A549 (cell line): ENCODE data around the gene GMPR. TPM values are rescaled to one million over a fixed set of nuclear protein-coding genes. Genes with fewer than 3 reads are reported as not detected.

Source experiments
- ATAC-seq, 2 experiments: fragments of 200-7000 bp in 1 of 2; fragments of >200 bp in 1 of 2; cut with Nextera tagmentation in 1 of 2; cut with Tn5 transposase in 1 of 2; 3 replicates each; pipeline versions ENCODE4 v1.8.0 to v1.9.1; 2018 to 2020; ENCODE audit warnings: mild to moderate bottlenecking in 1 of 2, moderate library complexity in 1 of 2
- CTCF ChIA-PET: fragments of 300-600 bp; sonication (Branson Sonifier 250); formaldehyde crosslinking; extraction: SDS; loops from one replicate; lab custom pipeline; 2021; ENCODE audit warnings: antibody characterized with exemption, inconsistent platforms; lab: Yijun Ruan, JAX
- POLR2A ChIA-PET: fragments of 350-600 bp; formaldehyde crosslinking; extraction: SDS; loops from one replicate; lab custom pipeline; 2021; ENCODE audit warnings: antibody characterized with exemption, inconsistent platforms; lab: Yijun Ruan, JAX
- DNase-seq, 2 experiments: peaks; one replicate each; pipeline versions ENCODE4 v3.0.0 to v3.0.0-alpha.2; 2011 to 2016; ENCODE audit warnings: low read depth in 1 of 2, low spot score in 1 of 2
- FAIRE-seq: peaks from 2 replicates; lab custom pipeline; 2011; peaks lifted over from hg19 to GRCh38; lab: Jason Lieb, UNC
- H3K27ac ChIP-seq, 2 experiments: fragments of >200 bp; sonication (Bioruptor Twin); formaldehyde crosslinking; 3 replicates each; pipeline ENCODE4 v1.5.1; 2016 to 2017
- H3K4me1 ChIP-seq: fragments of >200 bp; sonication (Bioruptor Twin); formaldehyde crosslinking; 3 replicates; pipeline ENCODE4 v1.6.1; 2016
- H3K4me2 ChIP-seq: fragments of >200 bp; sonication (Bioruptor Twin); formaldehyde crosslinking; 3 replicates; pipeline ENCODE4 v1.6.1; 2016
- H3K4me3 ChIP-seq: fragments of >200 bp; sonication (Bioruptor Twin); formaldehyde crosslinking; 3 replicates; pipeline ENCODE4 v1.5.1; 2016
- H3K9me3 ChIP-seq: fragments of >200 bp; sonication (Bioruptor Twin); formaldehyde crosslinking; 3 replicates; pipeline ENCODE4 v1.6.1; 2016
- ATOH8 ChIP-seq: fragments of 250-450 bp; sonication (Bioruptor Pico); IDR thresholded peaks from 2 replicates; pipeline ENCODE4 v1.5.0; 2020; ENCODE audit warnings: low read depth, mild to moderate bottlenecking, moderate library complexity
- BHLHE40 ChIP-seq: IDR thresholded peaks from 2 replicates; pipeline ENCODE4 v1.6.1; 2012; ENCODE audit warnings: low read depth, low read length, inconsistent platforms
- CEBPB ChIP-seq, 2 experiments: fragments of >200 bp in 1 of 2; sonication (Bioruptor Twin) in 1 of 2; formaldehyde crosslinking in 1 of 2; IDR thresholded peaks; 2 replicates each; pipeline ENCODE4 v1.6.1; 2012 to 2016
- CHD2 ChIP-seq: fragments of 150-350 bp; IDR thresholded peaks from 2 replicates; pipeline ENCODE4 v1.6.1; 2014; ENCODE audit warnings: low read length; ENCODE audit not compliant: partially characterized antibody
- E2F6 ChIP-seq: IDR thresholded peaks from 2 replicates; pipeline ENCODE4 v1.6.1; 2012; ENCODE audit warnings: low read depth, borderline replicate concordance
- EP300 ChIP-seq, 2 experiments: fragments of >200 bp; sonication (Bioruptor Twin); formaldehyde crosslinking; IDR thresholded peaks; 2 replicates in 1 of 2; 3 replicates in 1 of 2; pipeline ENCODE4 v1.6.1; 2016 to 2017
- FOSB ChIP-seq: fragments of 250-450 bp; sonication (Bioruptor Pico); IDR thresholded peaks from 2 replicates; pipeline ENCODE4 v1.5.0; 2020; ENCODE audit warnings: mild to moderate bottlenecking, moderate library complexity
- FOXS1 ChIP-seq: fragments of 250-450 bp; sonication (Bioruptor Pico); IDR thresholded peaks from 2 replicates; pipeline ENCODE4 v1.5.0; 2020; ENCODE audit warnings: mild to moderate bottlenecking, moderate library complexity
- GATA3 ChIP-seq: IDR thresholded peaks from 2 replicates; pipeline ENCODE4 v1.6.1; 2012; ENCODE audit warnings: borderline replicate concordance
- HMGXB4 ChIP-seq: fragments of 250-450 bp; sonication (Bioruptor Pico); IDR thresholded peaks from 2 replicates; pipeline ENCODE4 v1.5.0; 2021; ENCODE audit warnings: mild to moderate bottlenecking, moderate library complexity, borderline replicate concordance
- HOXB5 ChIP-seq: fragments of 250-450 bp; sonication (Bioruptor Pico); IDR thresholded peaks from 2 replicates; pipeline ENCODE4 v1.5.0; 2020; ENCODE audit warnings: mild to moderate bottlenecking, moderate library complexity
- JUN ChIP-seq, 2 experiments: fragments of >200 bp; sonication (Bioruptor Twin); formaldehyde crosslinking; IDR thresholded peaks; 2 replicates in 1 of 2; 3 replicates in 1 of 2; pipeline ENCODE4 v1.6.1; 2016 to 2017
- JUNB ChIP-seq: fragments of >200 bp; sonication (Bioruptor Twin); formaldehyde crosslinking; IDR thresholded peaks from 2 replicates; pipeline ENCODE4 v1.6.1; 2016
- KDM1A ChIP-seq: fragments of 200-600 bp; sonication (generic); IDR thresholded peaks from 2 replicates; pipeline ENCODE4 v1.6.1; 2016; ENCODE audit warnings: low read depth, mild to moderate bottlenecking
- KDM5A ChIP-seq: fragments of 200-600 bp; sonication (generic); IDR thresholded peaks from 2 replicates; pipeline ENCODE4 v1.6.1; 2016; ENCODE audit warnings: antibody characterized with exemption, mild to moderate bottlenecking
- MAZ ChIP-seq: fragments of 150-350 bp; IDR thresholded peaks from 2 replicates; pipeline ENCODE4 v1.6.1; 2014; ENCODE audit warnings: antibody characterized with exemption, low read depth, low read length, borderline replicate concordance
- MYC ChIP-seq: IDR thresholded peaks from 2 replicates; pipeline ENCODE4 v1.6.1; 2012; ENCODE audit warnings: mild to moderate bottlenecking, inconsistent platforms, low read length, improper control_type of control experiment, borderline replicate concordance
- NFE2L2 ChIP-seq: fragments of 150-350 bp; conservative IDR thresholded peaks from 2 replicates; pipeline ENCODE4 v1.6.1; 2014; ENCODE audit warnings: low read length
- PBX3 ChIP-seq: IDR thresholded peaks from 2 replicates; pipeline ENCODE4 v1.6.1; 2012
- POLR2A ChIP-seq: IDR thresholded peaks from 2 replicates; pipeline ENCODE4 v1.6.1; 2012; ENCODE audit warnings: mild to moderate bottlenecking, low read length
- RAD21 ChIP-seq, 2 experiments: fragments of >200 bp in 1 of 2; sonication (Bioruptor Twin) in 1 of 2; formaldehyde crosslinking in 1 of 2; IDR thresholded peaks in 1 of 2; conservative IDR thresholded peaks in 1 of 2; 2 replicates in 1 of 2; 3 replicates in 1 of 2; pipeline ENCODE4 v1.6.1; 2012 to 2018; ENCODE audit warnings: inconsistent platforms in 1 of 2
- RCOR1 ChIP-seq: fragments of 150-350 bp; IDR thresholded peaks from 2 replicates; pipeline ENCODE4 v1.6.1; 2014; ENCODE audit warnings: antibody characterized with exemption, low read length, low read depth
- RFX5 ChIP-seq: fragments of 450-650 bp; IDR thresholded peaks from 2 replicates; pipeline ENCODE4 v1.7.1; 2014; ENCODE audit warnings: antibody characterized with exemption, mild to moderate bottlenecking, moderate library complexity
- RNF2 ChIP-seq: fragments of 200-600 bp; sonication (generic); IDR thresholded peaks from 2 replicates; pipeline ENCODE4 v1.6.1; 2016; ENCODE audit warnings: low read depth, mild to moderate bottlenecking, antibody characterized with exemption, moderate library complexity, borderline replicate concordance
- SMC3 ChIP-seq: fragments of >200 bp; sonication (Bioruptor Twin); formaldehyde crosslinking; IDR thresholded peaks from 3 replicates; pipeline ENCODE4 v1.6.1; 2018; ENCODE audit warnings: inconsistent platforms
- TFCP2L1 ChIP-seq: fragments of 250-450 bp; sonication (Bioruptor Pico); IDR thresholded peaks from 2 replicates; pipeline ENCODE4 v1.5.0; 2021; ENCODE audit warnings: mild to moderate bottlenecking
- ZSCAN20 ChIP-seq: fragments of 250-450 bp; sonication (Bioruptor Pico); IDR thresholded peaks from 2 replicates; pipeline ENCODE4 v1.8.0; 2022; ENCODE audit warnings: mild to moderate bottlenecking, moderate library complexity
- WGBS: methylation state at CpG from one replicate; pipeline ENCODE4 v1.1.6; 2017; ENCODE audit errors: missing lambda C conversion rate; 5-methylcytosine and 5-hydroxymethylcytosine counted together
- polyA plus RNA-seq, 4 experiments: library from polyadenylated mRNA; depleted of rRNA in 3 of 4; stranded (reverse); fragments of >200 nt; fragmentation: RNase III in 1 of 4; extraction: RNeasy Plus Mini Kit Qiagen cat#74134 plus additional on column Dnase treatment in 1 of 4; gene quantifications; 2 replicates in 3 of 4; 3 replicates in 1 of 4; pipeline ENCODE4 v1.2.3, GENCODE V29; 2011 to 2017

The GMPR gene
- polyA plus RNA-seq, 2 of the 4 experiments (the other 2 are of a cell fraction), result 0.23 to 0.34 TPM

- FAIRE-seq, result no peak
Measured at GRCh38 chr6:16271428-16271827, 33.0 kb downstream of the GMPR start.

GRCh38 chr6:16272201-16272600 lies 33.8 kb downstream of the GMPR start:
- ATAC-seq, result no peak
- POLR2A ChIA-PET, result no interaction called here
- no peaks in the 10 kb centered on the region for H3K9me3 ChIP-seq
- FAIRE-seq, result no peak
- no peak overlapping the region for H3K27ac ChIP-seq
- WGBS, result 46% methylated on average over 1 of the region's 1 CpG
- no peak overlapping the region for H3K4me3 ChIP-seq
- H3K4me1 ChIP-seq, result peaks cover 4% of the 10 kb centered on the region; the same call in 2 of the 3 replicates
- no peak for DNase-seq
- H3K4me2 ChIP-seq, result no peak overlapping the region
- TF ChIP-seq RCOR1 (no peak), CHD2 (no peak), TFCP2L1 (CRISPR knock-in tag) (no peak), NFE2L2 (no peak), EP300 (IDR thresholded peaks at IDR 0.05) (no peak), HOXB5 (CRISPR knock-in tag) (no peak)
- CTCF ChIA-PET, result no interaction called here

More at GRCh38 chr6:16271428-16271827, 33.0 kb downstream of the GMPR start:
- TF ChIP-seq KDM1A (no peak), NFE2L2 (no peak), FOSB (CRISPR knock-in tag) (no peak), BHLHE40 (no peak), GATA3 (no peak), MYC (no peak), TFCP2L1 (CRISPR knock-in tag) (no peak), RAD21 (conservative IDR thresholded peaks at IDR 0.05 in 1 of 2, IDR thresholded peaks at IDR 0.05 in 1 of 2) (no peak), EP300 (IDR thresholded peaks at IDR 0.05) (no peak), HMGXB4 (CRISPR knock-in tag) (no peak), PBX3 (no peak), RFX5 (no peak), FOXS1 (CRISPR knock-in tag) (no peak), MAZ (no peak), SMC3 (no peak), RNF2 (no peak), JUNB (no peak)
- ChIA-PET POLR2A (no interaction called here), CTCF (interaction anchor here (2.0 kb wide), 1 partner anchor 15 kb away, joined by 9 read pairs; no protein-coding TSS in a partner anchor)
- H3K4me3 ChIP-seq, result no peak overlapping the region
- H3K4me2 ChIP-seq, result no peak overlapping the region
- H3K27ac ChIP-seq, result no peak overlapping the region
- no peak for DNase-seq
- no peaks in the 10 kb centered on the region for H3K4me1 ChIP-seq
- 78% methylated on average over 5 of the region's 5 CpGs for WGBS
- H3K9me3 ChIP-seq, result no peaks in the 10 kb centered on the region
- ATAC-seq, result no peak

GRCh38 chr6:16273256-16273655 lies 34.9 kb downstream of the GMPR start:
- DNase-seq (no peak), FAIRE-seq (no peak), ATAC-seq (no peak)
- 60% methylated on average over 1 of the region's 1 CpG for WGBS
- POLR2A ChIA-PET, result no interaction called here
- no peaks in the 10 kb centered on the region for H3K9me3 ChIP-seq
- no peak for TF ChIP-seq HOXB5 (CRISPR knock-in tag)
- TF ChIP-seq SMC3, result no peak
- no peak for TF ChIP-seq ATOH8 (CRISPR knock-in tag)
- no peak for TF ChIP-seq BHLHE40
- TF ChIP-seq POLR2A, result no peak
- TF ChIP-seq E2F6, result no peak
- TF ChIP-seq ZSCAN20 (CRISPR knock-in tag), result no peak
- TF ChIP-seq CEBPB (IDR thresholded peaks at IDR 0.05), result no peak
- no peak for TF ChIP-seq KDM5A
- no peak for TF ChIP-seq JUN (IDR thresholded peaks at IDR 0.05)
- TF ChIP-seq, all 56 proteins: peak for 0
- Histone ChIP-seq H3K27ac (no peak overlapping the region), H3K4me1 (peaks cover 14% of the 10 kb centered on the region), H3K4me2 (no peak overlapping the region), H3K4me3 (no peak overlapping the region)
- CTCF ChIA-PET, result interaction anchor here (4.8 kb wide), 1 partner anchor 13 kb away, joined by 27 read pairs; no protein-coding TSS in a partner anchor
